A673 (cell line): ENCODE measurements around the gene NOS1AP.

Experiments used
- EZH2 ChIP-seq: fragments of 200-600 bp; sonication (generic); IDR thresholded peaks from 2 replicates; pipeline ENCODE4 v1.6.1; 2017; ENCODE audit warnings: borderline replicate concordance, low read depth, mild to moderate bottlenecking, mixed read lengths, antibody characterized with exemption, low read length; ENCODE audit not compliant: poor library complexity, severe bottlenecking
- TF ChIP-seq, protein P1 (sequence below): fragments of 300-800, 200-600 bp; sonication (generic); conservative IDR thresholded peaks from 2 replicates; pipeline ENCODE4 v1.5.1; 2017; ENCODE audit warnings: low read depth, mild to moderate bottlenecking, antibody characterized with exemption, low read length, moderate library complexity, mixed read lengths

DNA sequence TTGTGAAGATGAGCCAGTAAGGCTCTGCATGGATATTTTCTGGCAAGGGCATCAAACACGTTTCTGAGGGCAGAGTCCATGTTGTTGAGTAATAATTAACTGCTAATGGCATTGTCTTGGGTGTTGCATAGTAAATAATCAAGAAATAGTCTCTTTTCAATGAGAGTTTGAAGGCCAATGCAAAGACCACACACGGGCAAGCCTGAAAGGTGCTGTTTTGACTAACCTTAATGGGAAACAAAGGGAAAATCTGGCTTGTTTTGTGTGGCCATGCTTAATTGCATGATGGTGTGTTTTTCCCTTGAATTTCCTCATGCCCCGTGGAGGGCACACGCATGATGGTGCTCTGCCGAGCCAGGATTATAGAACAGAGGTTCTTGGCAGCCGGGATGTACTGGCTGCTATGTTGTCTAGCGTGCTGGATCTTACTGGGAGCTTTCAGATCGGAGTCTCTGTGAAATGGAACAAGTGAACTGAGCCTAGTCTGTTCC, 127.6 kb downstream of the NOS1AP start:
- TF ChIP-seq, protein P1, sequence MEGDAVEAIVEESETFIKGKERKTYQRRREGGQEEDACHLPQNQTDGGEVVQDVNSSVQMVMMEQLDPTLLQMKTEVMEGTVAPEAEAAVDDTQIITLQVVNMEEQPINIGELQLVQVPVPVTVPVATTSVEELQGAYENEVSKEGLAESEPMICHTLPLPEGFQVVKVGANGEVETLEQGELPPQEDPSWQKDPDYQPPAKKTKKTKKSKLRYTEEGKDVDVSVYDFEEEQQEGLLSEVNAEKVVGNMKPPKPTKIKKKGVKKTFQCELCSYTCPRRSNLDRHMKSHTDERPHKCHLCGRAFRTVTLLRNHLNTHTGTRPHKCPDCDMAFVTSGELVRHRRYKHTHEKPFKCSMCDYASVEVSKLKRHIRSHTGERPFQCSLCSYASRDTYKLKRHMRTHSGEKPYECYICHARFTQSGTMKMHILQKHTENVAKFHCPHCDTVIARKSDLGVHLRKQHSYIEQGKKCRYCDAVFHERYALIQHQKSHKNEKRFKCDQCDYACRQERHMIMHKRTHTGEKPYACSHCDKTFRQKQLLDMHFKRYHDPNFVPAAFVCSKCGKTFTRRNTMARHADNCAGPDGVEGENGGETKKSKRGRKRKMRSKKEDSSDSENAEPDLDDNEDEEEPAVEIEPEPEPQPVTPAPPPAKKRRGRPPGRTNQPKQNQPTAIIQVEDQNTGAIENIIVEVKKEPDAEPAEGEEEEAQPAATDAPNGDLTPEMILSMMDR = no peak
- TF ChIP-seq EZH2 = no peak
